Liver (tissue), 9 donors: ENCODE results near the gene F2RL1. TPM values are rescaled to one million over a fixed set of nuclear protein-coding genes. Genes with fewer than 3 reads are reported as not detected.

Source experiments
- DNase-seq: peaks from one replicate; pipeline ENCODE4 v3.0.0-alpha.2; 2017; ENCODE audit warnings: low spot score
- H3K27ac ChIP-seq, 2 donors: one replicate each; pipeline ENCODE4 v1.7.0; 2013; ENCODE audit warnings: inconsistent platforms in 2 of 2, low read length in 2 of 2, control low read depth in 1 of 2, low read depth in 1 of 2, mild to moderate bottlenecking in 1 of 2
- H3K27me3 ChIP-seq, 4 donors: one replicate each; pipeline versions ENCODE4 v1.6.1 to v1.7.0; 2013; ENCODE audit warnings: low read length in 3 of 4, inconsistent platforms in 1 of 4, mild to moderate bottlenecking in 1 of 4, moderate library complexity in 1 of 4; ENCODE audit not compliant: control insufficient read depth in 4 of 4, insufficient read depth in 4 of 4
- H3K36me3 ChIP-seq, 4 donors: one replicate each; pipeline versions ENCODE4 v1.6.1 to v1.7.0; 2013; ENCODE audit warnings: low read length in 3 of 4, mild to moderate bottlenecking in 3 of 4, low read depth in 1 of 4, moderate library complexity in 1 of 4; ENCODE audit not compliant: control insufficient read depth in 4 of 4, insufficient read depth in 3 of 4
- H3K4me1 ChIP-seq, 4 donors: one replicate each; pipeline versions ENCODE4 v1.6.1 to v1.7.0; 2013; ENCODE audit warnings: low read length in 3 of 4, mild to moderate bottlenecking in 3 of 4, moderate library complexity in 1 of 4; ENCODE audit not compliant: control insufficient read depth in 4 of 4, insufficient read depth in 4 of 4
- H3K4me3 ChIP-seq, 3 donors: one replicate each; pipeline versions ENCODE4 v1.6.1 to v1.7.0; 2013; ENCODE audit warnings: low read length in 3 of 3, control low read depth in 1 of 3, low read depth in 1 of 3, mild to moderate bottlenecking in 1 of 3
- H3K9ac ChIP-seq, 2 donors: one replicate each; pipeline ENCODE4 v1.7.0; 2013; ENCODE audit warnings: low read length in 2 of 2, mild to moderate bottlenecking in 2 of 2, moderate library complexity in 2 of 2, control low read depth in 1 of 2, low read depth in 1 of 2
- H3K9me3 ChIP-seq, 4 donors: one replicate each; pipeline versions ENCODE4 v1.6.1 to v1.7.0; 2013; ENCODE audit warnings: low read length in 3 of 4; ENCODE audit not compliant: control insufficient read depth in 4 of 4
- FOXA1 ChIP-seq: IDR thresholded peaks from 2 replicates; pipeline ENCODE4 v1.6.1; 2016; ENCODE audit warnings: antibody characterized with exemption
- FOXA2 ChIP-seq: IDR thresholded peaks from 2 replicates; pipeline ENCODE4 v1.6.1; 2016; ENCODE audit warnings: antibody characterized with exemption
- GABPA ChIP-seq, 2 donors: IDR thresholded peaks in 1 of 2; conservative IDR thresholded peaks in 1 of 2; 2 replicates each; pipeline ENCODE4 v1.6.1; 2016; ENCODE audit warnings: antibody characterized with exemption in 2 of 2, mild to moderate bottlenecking in 1 of 2, moderate library complexity in 1 of 2
- HNF4A ChIP-seq, 2 donors: conservative IDR thresholded peaks; 2 replicates each; pipeline ENCODE4 v1.6.1; 2016; ENCODE audit warnings: antibody characterized with exemption in 2 of 2, mild to moderate bottlenecking in 2 of 2
- HNF4G ChIP-seq: IDR thresholded peaks from 2 replicates; pipeline ENCODE4 v1.6.1; 2016; ENCODE audit warnings: antibody characterized with exemption
- JUND ChIP-seq, 2 donors: IDR thresholded peaks; 2 replicates each; pipeline ENCODE4 v1.6.1; 2016; ENCODE audit warnings: antibody characterized with exemption in 2 of 2
- NR2F2 ChIP-seq: IDR thresholded peaks from 2 replicates; pipeline ENCODE4 v1.6.1; 2016; ENCODE audit warnings: antibody characterized with exemption
- RAD21 ChIP-seq, 2 donors: IDR thresholded peaks; 2 replicates each; pipeline ENCODE4 v1.6.1; 2016; ENCODE audit warnings: antibody characterized with exemption in 2 of 2, mild to moderate bottlenecking in 2 of 2
- SP1 ChIP-seq: IDR thresholded peaks from 2 replicates; pipeline ENCODE4 v1.6.1; 2018; ENCODE audit warnings: antibody characterized with exemption, mild to moderate bottlenecking
- TAF1 ChIP-seq: conservative IDR thresholded peaks from 2 replicates; pipeline ENCODE4 v1.6.1; 2016; ENCODE audit warnings: antibody characterized with exemption, mild to moderate bottlenecking
- YY1 ChIP-seq: IDR thresholded peaks from 2 replicates; pipeline ENCODE4 v1.6.1; 2016; ENCODE audit warnings: antibody characterized with exemption, mild to moderate bottlenecking
- WGBS: extraction: QIAGEN DNeasy Blood & Tissue Kit; methylation state at CpG from one replicate; pipeline ENCODE4 v1.1.7; 2013; 5-methylcytosine and 5-hydroxymethylcytosine counted together
- polyA plus RNA-seq, 2 donors: library from polyadenylated mRNA; stranded (reverse) in 1 of 2; unstranded in 1 of 2; fragments of 200-250 nt in 1 of 2; fragments of >200 nt in 1 of 2; fragmentation: Nextera tagmentation in 1 of 2; extraction: Ambion mirVana in 1 of 2; gene quantifications; one replicate each; pipeline versions ENCODE4 v1.2.1 to v1.2.3, GENCODE V29; 2013 to 2015
- total RNA-seq, 2 donors: library from RNA; depleted of rRNA; stranded (reverse); fragments of >200 nt; gene quantifications; one replicate each; pipeline ENCODE4 v1.2.3, GENCODE V29; 2014
- TF ChIP-seq, protein P1 (sequence below): IDR thresholded peaks from 2 replicates; pipeline ENCODE4 v1.6.1; 2016; ENCODE audit warnings: antibody characterized with exemption
- TF ChIP-seq, protein P2 (sequence below): IDR thresholded peaks from 2 replicates; pipeline ENCODE4 v1.6.1; 2016; ENCODE audit warnings: antibody characterized with exemption
- TF ChIP-seq, protein P3 (sequence below): IDR thresholded peaks from 2 replicates; pipeline ENCODE4 v1.6.1; 2016; ENCODE audit warnings: antibody characterized with exemption, mild to moderate bottlenecking
- TF ChIP-seq, protein P4 (sequence below): fragments of 150-350 bp; IDR thresholded peaks from 2 replicates; pipeline ENCODE4 v1.5.1; 2017; ENCODE audit warnings: improper control_type of control experiment, low read depth, low read length; ENCODE audit not compliant: missing input control
- TF ChIP-seq, protein P5 (sequence below): IDR thresholded peaks from 2 replicates; pipeline ENCODE4 v1.6.1; 2016; ENCODE audit warnings: antibody characterized with exemption
- donor health status: healthy.
- donor health status: healthy.
- donor health status: healthy.
- donor health status: healthy.
- donor health status: healthy.

The F2RL1 gene
- total and polyA plus RNA-seq, 4 donors: 3.1 to 8.9 (median 5.7) TPM

DNA sequence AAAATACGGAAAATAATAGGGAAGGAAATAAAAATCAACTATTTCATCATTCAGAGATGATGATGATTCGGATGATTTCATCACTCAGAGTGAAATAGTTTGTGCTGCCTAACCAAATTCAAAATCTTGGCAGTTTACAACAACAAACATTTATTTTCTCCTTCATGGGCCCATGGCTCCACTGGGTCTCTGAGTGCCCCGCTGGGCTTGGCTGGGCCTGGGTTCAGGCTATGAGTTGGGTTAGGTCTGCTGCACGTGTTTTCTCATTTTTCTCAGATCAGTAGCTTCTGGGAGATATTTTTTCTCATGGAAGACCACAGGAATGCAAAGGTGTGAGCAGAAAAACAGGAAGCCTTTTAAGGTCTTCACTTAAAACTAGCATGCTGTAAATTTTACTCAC is 24.0 kb upstream of the F2RL1 start:
- TF ChIP-seq, protein P1, sequence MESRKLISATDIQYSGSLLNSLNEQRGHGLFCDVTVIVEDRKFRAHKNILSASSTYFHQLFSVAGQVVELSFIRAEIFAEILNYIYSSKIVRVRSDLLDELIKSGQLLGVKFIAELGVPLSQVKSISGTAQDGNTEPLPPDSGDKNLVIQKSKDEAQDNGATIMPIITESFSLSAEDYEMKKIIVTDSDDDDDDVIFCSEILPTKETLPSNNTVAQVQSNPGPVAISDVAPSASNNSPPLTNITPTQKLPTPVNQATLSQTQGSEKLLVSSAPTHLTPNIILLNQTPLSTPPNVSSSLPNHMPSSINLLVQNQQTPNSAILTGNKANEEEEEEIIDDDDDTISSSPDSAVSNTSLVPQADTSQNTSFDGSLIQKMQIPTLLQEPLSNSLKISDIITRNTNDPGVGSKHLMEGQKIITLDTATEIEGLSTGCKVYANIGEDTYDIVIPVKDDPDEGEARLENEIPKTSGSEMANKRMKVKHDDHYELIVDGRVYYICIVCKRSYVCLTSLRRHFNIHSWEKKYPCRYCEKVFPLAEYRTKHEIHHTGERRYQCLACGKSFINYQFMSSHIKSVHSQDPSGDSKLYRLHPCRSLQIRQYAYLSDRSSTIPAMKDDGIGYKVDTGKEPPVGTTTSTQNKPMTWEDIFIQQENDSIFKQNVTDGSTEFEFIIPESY: no peak
- TF ChIP-seq GABPA (IDR thresholded peaks at IDR 0.05 in 1 of 2, conservative IDR thresholded peaks at IDR 0.05 in 1 of 2) (no peak), RAD21 (IDR thresholded peaks at IDR 0.05) (no peak), HNF4A (conservative IDR thresholded peaks at IDR 0.05) (no peak), HNF4G (no peak), JUND (IDR thresholded peaks at IDR 0.05) (no peak), TAF1 (no peak), NR2F2 (no peak), YY1 (no peak)
- TF ChIP-seq, protein P2, sequence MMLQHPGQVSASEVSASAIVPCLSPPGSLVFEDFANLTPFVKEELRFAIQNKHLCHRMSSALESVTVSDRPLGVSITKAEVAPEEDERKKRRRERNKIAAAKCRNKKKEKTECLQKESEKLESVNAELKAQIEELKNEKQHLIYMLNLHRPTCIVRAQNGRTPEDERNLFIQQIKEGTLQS: no peak
- TF ChIP-seq, protein P3, sequence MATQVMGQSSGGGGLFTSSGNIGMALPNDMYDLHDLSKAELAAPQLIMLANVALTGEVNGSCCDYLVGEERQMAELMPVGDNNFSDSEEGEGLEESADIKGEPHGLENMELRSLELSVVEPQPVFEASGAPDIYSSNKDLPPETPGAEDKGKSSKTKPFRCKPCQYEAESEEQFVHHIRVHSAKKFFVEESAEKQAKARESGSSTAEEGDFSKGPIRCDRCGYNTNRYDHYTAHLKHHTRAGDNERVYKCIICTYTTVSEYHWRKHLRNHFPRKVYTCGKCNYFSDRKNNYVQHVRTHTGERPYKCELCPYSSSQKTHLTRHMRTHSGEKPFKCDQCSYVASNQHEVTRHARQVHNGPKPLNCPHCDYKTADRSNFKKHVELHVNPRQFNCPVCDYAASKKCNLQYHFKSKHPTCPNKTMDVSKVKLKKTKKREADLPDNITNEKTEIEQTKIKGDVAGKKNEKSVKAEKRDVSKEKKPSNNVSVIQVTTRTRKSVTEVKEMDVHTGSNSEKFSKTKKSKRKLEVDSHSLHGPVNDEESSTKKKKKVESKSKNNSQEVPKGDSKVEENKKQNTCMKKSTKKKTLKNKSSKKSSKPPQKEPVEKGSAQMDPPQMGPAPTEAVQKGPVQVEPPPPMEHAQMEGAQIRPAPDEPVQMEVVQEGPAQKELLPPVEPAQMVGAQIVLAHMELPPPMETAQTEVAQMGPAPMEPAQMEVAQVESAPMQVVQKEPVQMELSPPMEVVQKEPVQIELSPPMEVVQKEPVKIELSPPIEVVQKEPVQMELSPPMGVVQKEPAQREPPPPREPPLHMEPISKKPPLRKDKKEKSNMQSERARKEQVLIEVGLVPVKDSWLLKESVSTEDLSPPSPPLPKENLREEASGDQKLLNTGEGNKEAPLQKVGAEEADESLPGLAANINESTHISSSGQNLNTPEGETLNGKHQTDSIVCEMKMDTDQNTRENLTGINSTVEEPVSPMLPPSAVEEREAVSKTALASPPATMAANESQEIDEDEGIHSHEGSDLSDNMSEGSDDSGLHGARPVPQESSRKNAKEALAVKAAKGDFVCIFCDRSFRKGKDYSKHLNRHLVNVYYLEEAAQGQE: no peak
- TF ChIP-seq, protein P4, sequence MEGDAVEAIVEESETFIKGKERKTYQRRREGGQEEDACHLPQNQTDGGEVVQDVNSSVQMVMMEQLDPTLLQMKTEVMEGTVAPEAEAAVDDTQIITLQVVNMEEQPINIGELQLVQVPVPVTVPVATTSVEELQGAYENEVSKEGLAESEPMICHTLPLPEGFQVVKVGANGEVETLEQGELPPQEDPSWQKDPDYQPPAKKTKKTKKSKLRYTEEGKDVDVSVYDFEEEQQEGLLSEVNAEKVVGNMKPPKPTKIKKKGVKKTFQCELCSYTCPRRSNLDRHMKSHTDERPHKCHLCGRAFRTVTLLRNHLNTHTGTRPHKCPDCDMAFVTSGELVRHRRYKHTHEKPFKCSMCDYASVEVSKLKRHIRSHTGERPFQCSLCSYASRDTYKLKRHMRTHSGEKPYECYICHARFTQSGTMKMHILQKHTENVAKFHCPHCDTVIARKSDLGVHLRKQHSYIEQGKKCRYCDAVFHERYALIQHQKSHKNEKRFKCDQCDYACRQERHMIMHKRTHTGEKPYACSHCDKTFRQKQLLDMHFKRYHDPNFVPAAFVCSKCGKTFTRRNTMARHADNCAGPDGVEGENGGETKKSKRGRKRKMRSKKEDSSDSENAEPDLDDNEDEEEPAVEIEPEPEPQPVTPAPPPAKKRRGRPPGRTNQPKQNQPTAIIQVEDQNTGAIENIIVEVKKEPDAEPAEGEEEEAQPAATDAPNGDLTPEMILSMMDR: no peak
- no peak for DNase-seq
- 52% methylated on average over 4 of the region's 4 CpGs for WGBS
- no peak overlapping the region for H3K4me3 ChIP-seq
- no peaks in the 10 kb centered on the region for H3K4me1 ChIP-seq
- no peak overlapping the region for H3K27ac ChIP-seq
- no peaks in the 10 kb centered on the region for H3K36me3 ChIP-seq
- no peaks in the 10 kb centered on the region for H3K9me3 ChIP-seq
- H3K27me3 ChIP-seq: no peaks in the 10 kb centered on the region
- no peak overlapping the region for H3K9ac ChIP-seq

DNA sequence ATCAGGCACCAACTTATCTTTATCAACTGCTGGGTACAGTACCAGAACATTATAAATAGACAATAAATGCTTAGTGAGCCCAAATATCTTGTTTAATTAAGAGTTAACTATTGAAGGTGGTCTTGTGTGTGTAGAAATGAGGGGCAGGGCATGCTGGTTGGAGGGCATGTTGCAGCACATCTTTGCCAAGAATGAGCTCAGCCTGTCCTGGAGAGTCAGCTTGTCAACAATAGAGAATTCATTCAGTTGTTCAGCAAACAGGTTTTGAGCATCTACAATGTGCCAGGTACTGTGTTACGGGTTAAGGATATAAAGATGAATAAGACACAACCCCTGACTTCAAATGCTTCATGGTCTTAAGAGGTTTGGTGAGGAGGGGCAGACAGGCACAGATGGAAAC is 19.2 kb upstream of the F2RL1 start:
- TF ChIP-seq HNF4A (conservative IDR thresholded peaks at IDR 0.05) (no peak), FOXA1 (no peak), FOXA2 (no peak), SP1 (no peak), GABPA (IDR thresholded peaks at IDR 0.05 in 1 of 2, conservative IDR thresholded peaks at IDR 0.05 in 1 of 2) (no peak), NR2F2 (no peak), HNF4G (no peak), TAF1 (no peak)
- TF ChIP-seq, protein P4: no peak
- TF ChIP-seq, protein P1: no peak
- TF ChIP-seq, protein P5, sequence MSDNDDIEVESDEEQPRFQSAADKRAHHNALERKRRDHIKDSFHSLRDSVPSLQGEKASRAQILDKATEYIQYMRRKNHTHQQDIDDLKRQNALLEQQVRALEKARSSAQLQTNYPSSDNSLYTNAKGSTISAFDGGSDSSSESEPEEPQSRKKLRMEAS: no peak
- DNase-seq: no peak
- no peaks in the 10 kb centered on the region for H3K36me3 ChIP-seq
- no peaks in the 10 kb centered on the region for H3K27me3 ChIP-seq
- no peaks in the 10 kb centered on the region for H3K9me3 ChIP-seq
- H3K9ac ChIP-seq: no peak overlapping the region
- H3K4me1 ChIP-seq: no peaks in the 10 kb centered on the region
- no peak overlapping the region for H3K4me3 ChIP-seq
- 96% methylated on average over 1 of the region's 1 CpG for WGBS
- H3K27ac ChIP-seq: no peak overlapping the region
